Measurements from ENCODE around the gene SIRT7. TPM values are rescaled to one million over a fixed set of nuclear protein-coding genes. Genes with fewer than 3 reads are reported as not detected.

Gene SIRT7
- total and polyA plus RNA-seq, 12 donors, result 4.2 to 49.8 (median 14.6) TPM

DNA sequence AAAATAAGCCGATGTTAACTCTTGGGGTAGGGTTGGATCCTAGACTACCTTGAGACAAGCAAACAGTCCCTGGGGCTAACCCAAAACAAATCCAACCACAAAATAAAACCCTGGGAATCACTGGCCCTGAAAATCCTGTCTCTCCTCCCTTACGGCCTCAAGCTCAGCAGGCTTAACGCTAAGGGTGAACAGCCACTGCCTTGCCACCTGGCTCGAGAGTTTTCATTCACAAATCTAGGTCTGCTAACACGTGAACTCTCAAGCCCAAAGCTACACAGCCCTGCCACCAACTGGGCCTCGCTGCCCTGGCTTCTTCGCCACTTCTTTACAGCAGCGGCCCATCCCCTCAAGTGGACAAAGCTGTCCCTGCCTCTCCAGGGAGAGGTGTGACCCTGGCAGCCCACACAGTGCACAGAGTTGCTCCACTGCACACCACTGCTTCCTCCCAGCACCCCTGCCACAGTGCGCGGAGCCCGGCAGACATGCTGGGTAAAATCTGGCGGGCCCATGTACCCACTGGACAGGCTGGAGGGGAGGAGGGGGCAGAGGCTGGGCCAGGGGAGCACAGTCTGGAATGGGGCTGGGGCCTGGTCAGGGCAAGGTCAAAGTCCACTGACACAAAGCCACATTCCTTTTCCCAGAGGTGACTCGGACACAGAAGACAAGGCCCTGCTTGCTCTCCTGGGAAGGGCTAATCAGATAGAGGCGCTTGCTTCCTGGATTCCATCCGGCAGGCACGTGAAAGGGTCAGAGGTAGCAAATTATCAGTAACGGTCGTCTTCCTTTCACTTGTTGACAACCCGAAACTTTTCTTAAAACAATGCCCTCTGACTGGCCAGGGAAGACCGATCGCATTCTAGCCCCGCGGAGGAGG, 7.8 kb downstream of the SIRT7 start:
- peak overlapping the region in 1 of 5 donors; percentile 84 for H3K27ac ChIP-seq
- H3K27me3 ChIP-seq, result no peaks in the 10 kb centered on the region
- H3K9me3 ChIP-seq (replicated peaks in 1 of 3), result no peaks in the 10 kb centered on the region
- intact Hi-C loops (cut with DNase I), result no loop called here
- 26 to 46% (median 45%) methylated on average over 10 to 23 of the region's 23 CpGs for WGBS, 4 donors
- peaks cover 7 to 11% of the 10 kb centered on the region in 2 donors for H3K4me1 ChIP-seq (replicated peaks in 1 of 2)
- TF ChIP-seq POLR2A (IDR thresholded peaks at IDR 0.05), result no peak
- TF ChIP-seq, protein P1, sequence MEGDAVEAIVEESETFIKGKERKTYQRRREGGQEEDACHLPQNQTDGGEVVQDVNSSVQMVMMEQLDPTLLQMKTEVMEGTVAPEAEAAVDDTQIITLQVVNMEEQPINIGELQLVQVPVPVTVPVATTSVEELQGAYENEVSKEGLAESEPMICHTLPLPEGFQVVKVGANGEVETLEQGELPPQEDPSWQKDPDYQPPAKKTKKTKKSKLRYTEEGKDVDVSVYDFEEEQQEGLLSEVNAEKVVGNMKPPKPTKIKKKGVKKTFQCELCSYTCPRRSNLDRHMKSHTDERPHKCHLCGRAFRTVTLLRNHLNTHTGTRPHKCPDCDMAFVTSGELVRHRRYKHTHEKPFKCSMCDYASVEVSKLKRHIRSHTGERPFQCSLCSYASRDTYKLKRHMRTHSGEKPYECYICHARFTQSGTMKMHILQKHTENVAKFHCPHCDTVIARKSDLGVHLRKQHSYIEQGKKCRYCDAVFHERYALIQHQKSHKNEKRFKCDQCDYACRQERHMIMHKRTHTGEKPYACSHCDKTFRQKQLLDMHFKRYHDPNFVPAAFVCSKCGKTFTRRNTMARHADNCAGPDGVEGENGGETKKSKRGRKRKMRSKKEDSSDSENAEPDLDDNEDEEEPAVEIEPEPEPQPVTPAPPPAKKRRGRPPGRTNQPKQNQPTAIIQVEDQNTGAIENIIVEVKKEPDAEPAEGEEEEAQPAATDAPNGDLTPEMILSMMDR (IDR thresholded peaks at IDR 0.05), result no peak
- peak in 1 of 7 donors; percentile 50 for DNase-seq
- H3K36me3 ChIP-seq (replicated peaks in 1 of 2), result peaks cover 0 to 31% of the 10 kb centered on the region in 2 donors
- H3K4me3 ChIP-seq, result peak overlapping the region in 3 of 4 donors; percentile 25 to 84 (median 36)

GRCh38 chr17:81909231-81909630, 8.7 kb downstream of the SIRT7 start:
- WGBS, 4 donors, result 89 to 94% (median 92%) methylated on average over 7 to 12 of the region's 12 CpGs
- no peak for DNase-seq
- no peaks in the 10 kb centered on the region for H3K9me3 ChIP-seq (replicated peaks in 1 of 3)
- peaks cover 0 to 22% of the 10 kb centered on the region in 2 donors for H3K36me3 ChIP-seq (replicated peaks in 1 of 2)
- H3K4me1 ChIP-seq (replicated peaks in 1 of 2), result peaks cover 7 to 11% of the 10 kb centered on the region in 2 donors
- TF ChIP-seq POLR2A (IDR thresholded peaks at IDR 0.05), result no peak
- no peaks in the 10 kb centered on the region for H3K27me3 ChIP-seq
- H3K27ac ChIP-seq, result no peak overlapping the region
- no peak overlapping the region for H3K4me3 ChIP-seq
- intact Hi-C loops (cut with DNase I), result no loop called here

DNA sequence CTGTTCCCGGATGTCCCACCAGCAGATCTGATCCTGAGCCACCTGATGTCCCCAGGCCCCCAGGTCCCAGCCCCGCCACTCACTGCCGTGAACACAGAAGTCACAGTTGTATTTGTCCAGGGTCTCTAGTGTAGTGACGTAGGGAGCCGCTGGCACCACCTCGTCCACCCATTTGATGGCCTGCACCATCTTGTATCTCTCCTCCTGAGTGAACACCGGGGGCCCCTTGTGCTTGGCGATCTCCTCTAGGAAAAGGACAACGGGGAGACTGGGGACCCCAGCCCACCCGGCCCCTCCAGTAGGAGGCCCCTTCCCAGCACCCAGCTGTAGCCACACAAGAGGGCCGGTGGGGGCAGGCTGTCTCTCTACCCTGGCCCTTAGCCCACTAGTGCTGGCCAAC, 9.2 kb downstream of the SIRT7 start:
- no peak overlapping the region for H3K4me3 ChIP-seq
- H3K9me3 ChIP-seq (replicated peaks in 1 of 3), result no peaks in the 10 kb centered on the region
- no peak overlapping the region for H3K27ac ChIP-seq
- 76 to 96% (median 92%) methylated on average over 5 to 11 of the region's 11 CpGs for WGBS, 4 donors
- no peak for DNase-seq
- intact Hi-C loops (cut with DNase I), result no loop called here
- TF ChIP-seq POLR2A (IDR thresholded peaks at IDR 0.05), result no peak
- TF ChIP-seq, protein P1 (IDR thresholded peaks at IDR 0.05), result no peak
- peaks cover 7 to 11% of the 10 kb centered on the region in 2 donors for H3K4me1 ChIP-seq (replicated peaks in 1 of 2)
- no peaks in the 10 kb centered on the region for H3K27me3 ChIP-seq
- H3K36me3 ChIP-seq (replicated peaks in 1 of 2), result peaks cover 0 to 17% of the 10 kb centered on the region in 2 donors

DNA sequence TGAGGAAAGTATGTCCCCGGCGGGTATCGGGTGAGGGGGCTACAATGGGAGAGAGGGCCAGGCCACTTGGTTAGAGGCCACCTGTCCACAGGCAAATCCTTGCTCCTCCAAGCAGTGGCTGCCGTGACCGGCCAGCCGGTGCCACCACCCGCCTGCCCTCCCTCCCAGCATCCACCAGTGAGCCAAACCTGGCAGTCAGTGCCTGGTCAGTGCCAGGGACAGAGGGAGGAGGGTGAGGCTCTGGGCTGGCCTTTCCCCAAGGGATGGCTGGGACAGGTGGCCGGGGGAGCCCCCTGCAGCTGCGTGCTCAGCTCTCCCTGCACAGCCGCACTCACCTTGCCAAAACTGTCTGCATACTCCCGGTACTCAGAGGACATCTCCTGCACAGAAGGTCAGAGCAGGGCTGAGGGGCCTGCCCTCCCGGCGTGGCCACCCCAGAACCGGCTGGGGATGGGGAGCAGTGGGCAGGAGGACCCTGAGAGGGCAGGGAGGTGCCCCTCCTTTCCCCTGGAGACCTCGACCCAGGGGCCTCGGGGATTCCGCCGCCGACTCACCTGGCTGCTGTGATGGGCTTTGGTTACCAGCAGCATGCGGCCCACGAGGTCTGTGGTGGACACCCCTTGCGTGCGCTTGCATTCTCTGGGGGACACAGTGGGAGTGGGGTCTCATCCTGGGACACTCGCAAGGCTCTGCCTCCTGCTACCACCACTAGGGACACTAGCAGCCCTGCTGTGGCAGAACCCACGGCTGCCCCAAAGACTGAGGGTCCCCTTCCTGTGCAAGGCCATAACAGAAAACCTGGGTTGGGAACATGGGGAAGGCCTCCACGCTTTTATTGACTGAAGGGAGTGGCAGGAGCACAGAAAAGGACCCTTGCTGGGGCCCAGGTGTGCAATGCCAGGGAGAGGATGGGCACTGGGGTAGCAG, 10.5 kb downstream of the SIRT7 start:
- Histone ChIP-seq H3K27me3 (no peaks in the 10 kb centered on the region), H3K4me1 (replicated peaks in 1 of 2) (peaks cover 8 to 12% of the 10 kb centered on the region in 2 donors), H3K27ac (no peak overlapping the region), H3K9me3 (replicated peaks in 1 of 3) (no peaks in the 10 kb centered on the region), H3K4me3 (no peak overlapping the region), H3K36me3 (replicated peaks in 1 of 2) (peaks cover 0 to 6% of the 10 kb centered on the region in 2 donors)
- intact Hi-C loops (cut with DNase I), result no loop called here
- TF ChIP-seq, protein P1 (IDR thresholded peaks at IDR 0.05), result no peak
- TF ChIP-seq POLR2A (IDR thresholded peaks at IDR 0.05), result no peak
- 92 to 97% (median 94%) methylated on average over 12 to 26 of the region's 26 CpGs for WGBS, 4 donors
- no peak for DNase-seq

All from adrenal gland (tissue), 12 donors.